IMR-90 (cell line): ENCODE measurements around the gene BCL11A. TPM values are rescaled to one million over a fixed set of nuclear protein-coding genes. Genes with fewer than 3 reads are reported as not detected.

Source experiments
- ATAC-seq: fragments of 200-7000 bp; cut with Tn5 transposase; 2 replicates; pipeline ENCODE4 v1.9.1; 2020; ENCODE audit warnings: low read depth, mild to moderate bottlenecking, moderate library complexity
- BruUV-seq: library from RNA; stranded (reverse); fragments of 400-500 nt; replicated peaks from 2 replicates; lab custom pipeline; 2021; lab: Mats Ljungman, UMichigan
- CTCF ChIA-PET: fragments of 300-600 bp; formaldehyde crosslinking; extraction: SDS; loops from one replicate; lab custom pipeline; 2021; ENCODE audit warnings: antibody characterized with exemption; lab: Yijun Ruan, JAX
- POLR2A ChIA-PET: fragments of 300-600 bp; sonication (Branson Sonifier 250); formaldehyde crosslinking; loops from one replicate; lab custom pipeline; 2022; ENCODE audit warnings: antibody characterized with exemption; ENCODE audit not compliant: unreplicated experiment; lab: Charles Lee
- DNase-seq: peaks from one replicate; pipeline ENCODE4 v3.0.0; 2013
- H2AFZ ChIP-seq: replicated peaks from 2 replicates; pipeline ENCODE3; 2013; ENCODE audit warnings: low read length, mild to moderate bottlenecking; ENCODE audit not compliant: poor library complexity
- H2AK5ac ChIP-seq: 2 replicates; pipeline ENCODE4 v1.6.1; 2013; ENCODE audit warnings: low read depth, low read length, inconsistent platforms
- H2AK9ac ChIP-seq: replicated peaks from 2 replicates; pipeline ENCODE3; 2013; ENCODE audit warnings: mild to moderate bottlenecking, low read depth, low read length, moderate library complexity; ENCODE audit not compliant: poor library complexity
- H2BK120ac ChIP-seq: 2 replicates; pipeline ENCODE4 v1.6.1; 2013; ENCODE audit warnings: low read depth, low read length, inconsistent platforms
- H2BK15ac ChIP-seq: 3 replicates; pipeline ENCODE4 v1.6.1; 2013; ENCODE audit warnings: low read depth, low read length, inconsistent platforms
- H2BK20ac ChIP-seq: 2 replicates; pipeline ENCODE4 v1.6.1; 2013; ENCODE audit warnings: low read depth, mild to moderate bottlenecking, inconsistent platforms, low read length, moderate library complexity
- H2BK5ac ChIP-seq: 2 replicates; pipeline ENCODE4 v1.6.1; 2013; ENCODE audit warnings: mild to moderate bottlenecking, low read depth, low read length, inconsistent platforms; ENCODE audit not compliant: poor library complexity, severe bottlenecking
- H3K14ac ChIP-seq: replicated peaks from 2 replicates; pipeline ENCODE4 v1.6.1; 2013; ENCODE audit warnings: low read depth, low read length, inconsistent platforms
- H3K18ac ChIP-seq: 2 replicates; pipeline ENCODE4 v1.6.1; 2013; ENCODE audit warnings: low read depth, low read length, control low read depth
- H3K23ac ChIP-seq: 2 replicates; pipeline ENCODE4 v1.6.1; 2013; ENCODE audit warnings: low read depth, low read length, inconsistent platforms
- H3K27ac ChIP-seq: 2 replicates; pipeline ENCODE4 v1.5.1; 2013; ENCODE audit warnings: mild to moderate bottlenecking, control low read depth, low read length; ENCODE audit not compliant: insufficient read depth
- H3K27me3 ChIP-seq: 2 replicates; pipeline ENCODE4 v1.6.1; 2013; ENCODE audit warnings: low read length; ENCODE audit not compliant: control insufficient read depth, insufficient read depth
- H3K36me3 ChIP-seq: 2 replicates; pipeline ENCODE4 v1.6.1; 2013; ENCODE audit warnings: low read length, mixed read lengths; ENCODE audit not compliant: control insufficient read depth, insufficient read depth
- H3K4ac ChIP-seq: 2 replicates; pipeline ENCODE4 v1.6.1; 2013; ENCODE audit warnings: low read depth, low read length, inconsistent platforms
- H3K4me1 ChIP-seq: 2 replicates; pipeline ENCODE4 v1.6.1; 2013; ENCODE audit warnings: low read length, mixed read lengths; ENCODE audit not compliant: control insufficient read depth, insufficient read depth
- H3K4me2 ChIP-seq: 2 replicates; pipeline ENCODE4 v1.6.1; 2013; ENCODE audit warnings: low read depth, mild to moderate bottlenecking, control low read depth, low read length, moderate library complexity
- H3K4me3 ChIP-seq: 2 replicates; pipeline ENCODE4 v1.5.1; 2013; ENCODE audit warnings: low read depth, mild to moderate bottlenecking, control low read depth, low read length, moderate library complexity; ENCODE audit not compliant: insufficient read depth
- H3K56ac ChIP-seq: 2 replicates; pipeline ENCODE4 v1.6.1; 2013; ENCODE audit warnings: low read length, inconsistent platforms; ENCODE audit not compliant: insufficient read depth; ENCODE audit errors: extremely low read depth
- H3K79me1 ChIP-seq, 2 experiments: 2 replicates each; pipeline ENCODE4 v1.6.1; 2013; ENCODE audit warnings: low read length in 2 of 2, inconsistent platforms in 1 of 2, low read depth in 1 of 2
- H3K9ac ChIP-seq: 2 replicates; pipeline ENCODE4 v1.6.1; 2013; ENCODE audit warnings: low read depth, low read length, control low read depth
- H3K9me1 ChIP-seq: 2 replicates; pipeline ENCODE4 v1.6.1; 2013; ENCODE audit warnings: low read length, inconsistent platforms; ENCODE audit not compliant: insufficient read depth
- H3K9me3 ChIP-seq: 2 replicates; pipeline ENCODE4 v1.6.1; 2013; ENCODE audit warnings: low read length; ENCODE audit not compliant: control insufficient read depth, insufficient read depth
- H4K20me1 ChIP-seq: 2 replicates; pipeline ENCODE4 v1.6.1; 2013; ENCODE audit warnings: low read length, inconsistent platforms; ENCODE audit not compliant: insufficient read depth
- H4K5ac ChIP-seq: 2 replicates; pipeline ENCODE4 v1.6.1; 2013; ENCODE audit warnings: mild to moderate bottlenecking, low read depth, low read length, control low read depth
- H4K8ac ChIP-seq, 2 experiments: 2 replicates each; pipeline ENCODE4 v1.6.1; 2013; ENCODE audit warnings: low read depth in 2 of 2, low read length in 2 of 2, control low read depth in 1 of 2, inconsistent platforms in 1 of 2
- H4K91ac ChIP-seq: 2 replicates; pipeline ENCODE4 v1.6.1; 2013; ENCODE audit warnings: low read depth, low read length, inconsistent platforms; ENCODE audit not compliant: insufficient read depth
- CEBPB ChIP-seq: IDR thresholded peaks from 2 replicates; pipeline ENCODE4 v1.6.1; 2012; ENCODE audit warnings: low read depth, low read length, improper control_type of control experiment
- CHD1 ChIP-seq: IDR thresholded peaks from 2 replicates; pipeline ENCODE4 v1.6.1; 2012; ENCODE audit warnings: low read depth, low read length, improper control_type of control experiment
- CTCF ChIP-seq: conservative IDR thresholded peaks from 2 replicates; pipeline ENCODE4 v1.5.1; 2012; ENCODE audit warnings: mild to moderate bottlenecking, low read depth, low read length, improper control_type of control experiment
- FOS ChIP-seq: fragments of 150-350 bp; IDR thresholded peaks from 2 replicates; pipeline ENCODE4 v1.6.1; 2016; ENCODE audit warnings: low read depth, low read length
- MAZ ChIP-seq: IDR thresholded peaks from 2 replicates; pipeline ENCODE4 v1.6.1; 2012; ENCODE audit warnings: low read depth, mild to moderate bottlenecking, low read length, improper control_type of control experiment, moderate library complexity, borderline replicate concordance
- NFE2L2 ChIP-seq: fragments of 150-350 bp; IDR thresholded peaks from 2 replicates; pipeline ENCODE4 v1.6.1; 2016; ENCODE audit warnings: low read depth, mild to moderate bottlenecking, low read length
- POLR2A ChIP-seq: IDR thresholded peaks from 2 replicates; pipeline ENCODE4 v1.6.1; 2012; ENCODE audit warnings: mild to moderate bottlenecking, low read depth, low read length
- RAD21 ChIP-seq: IDR thresholded peaks from 2 replicates; pipeline ENCODE4 v1.6.1; 2012; ENCODE audit warnings: low read length, improper control_type of control experiment
- RCOR1 ChIP-seq: IDR thresholded peaks from 2 replicates; pipeline ENCODE4 v1.6.1; 2012; ENCODE audit warnings: mild to moderate bottlenecking, low read length, improper control_type of control experiment; ENCODE audit not compliant: insufficient replicate concordance
- SMC3 ChIP-seq: fragments of 150-350 bp; IDR thresholded peaks from 2 replicates; pipeline ENCODE4 v1.6.1; 2016; ENCODE audit warnings: low read depth, mild to moderate bottlenecking, antibody characterized with exemption, low read length, moderate library complexity
- WGBS, 2 experiments: methylation state at CpG; one replicate each; pipeline versions ENCODE4 v1.1.5 to v1.1.7; 2013; ENCODE audit warnings: missing lambda C conversion rate in 2 of 2; ENCODE audit not compliant: insufficient read length in 1 of 2; ENCODE audit errors: extremely low coverage in 2 of 2; 5-methylcytosine and 5-hydroxymethylcytosine counted together
- dilution Hi-C: fragments of 300-500 bp; cut with HindIII; formaldehyde crosslinking; loops from one replicate; pipeline ENCODE4 v1.14.3; 2018; ENCODE audit warnings: low sequenced_read_pairs; ENCODE audit not compliant: unreplicated experiment
- in situ Hi-C: fragments of 300-500 bp; cut with MboI; formaldehyde crosslinking; loops from 3 replicates; pipeline ENCODE4 v1.14.3; 2019; ENCODE audit warnings: low sequenced_read_pairs, inconsistent platforms, mixed read lengths
- intact Hi-C: fragments of 100-400 bp; cut with micrococcal nuclease; formaldehyde crosslinking; loops from 2 replicates; pipeline ENCODE4 v1.10.0; 2022
- polyA plus RNA-seq, 3 experiments: library from polyadenylated mRNA; depleted of rRNA; stranded (reverse); fragments of >200 nt; gene quantifications; 2 replicates each; pipeline ENCODE4 v1.2.3, GENCODE V29; 2012; ENCODE audit warnings: low replicate concordance in 1 of 3
- total RNA-seq: library from RNA; depleted of rRNA; stranded (reverse); fragments of >200 nt; gene quantifications from 2 replicates; pipeline ENCODE4 v1.2.3, GENCODE V29; 2012
- TF ChIP-seq, protein P1 (sequence below): fragments of 150-350 bp; IDR thresholded peaks from 2 replicates; pipeline ENCODE4 v1.6.1; 2017; ENCODE audit warnings: mild to moderate bottlenecking, antibody characterized with exemption, low read length, low read depth

Gene BCL11A
- total and polyA plus RNA-seq, 2 of the 4 experiments (the other 2 are of a cell fraction): 1.0 to 1.1 TPM

DNA sequence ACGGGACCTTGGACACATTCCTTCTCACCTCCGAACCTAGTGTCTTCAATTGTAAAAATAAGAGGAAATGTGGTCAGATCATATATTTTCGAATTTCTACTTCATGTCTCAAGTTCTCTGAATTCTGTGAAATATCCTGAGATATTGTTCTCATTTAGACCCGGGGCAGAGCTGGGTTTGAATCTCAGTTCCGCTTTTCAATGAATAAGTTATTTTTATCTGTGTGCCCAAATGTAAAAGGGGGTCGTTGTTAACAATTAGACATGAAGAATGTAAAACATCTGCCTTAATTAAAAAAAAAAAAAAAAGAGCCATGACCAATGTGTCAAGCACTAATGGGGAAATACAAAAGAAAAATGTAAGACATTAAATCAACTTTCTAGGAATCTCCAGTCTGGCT is 48.9 kb upstream of the BCL11A start:
- DNase-seq: no peak
- Histone ChIP-seq H2AK9ac (no peak overlapping the region), H3K4me2 (no peak overlapping the region), H3K14ac (no peak overlapping the region), H3K9ac (no peak overlapping the region), H4K91ac (no peak overlapping the region), H2BK20ac (no peak overlapping the region), H3K4me1 (no peaks in the 10 kb centered on the region), H3K4me3 (no peak overlapping the region), H4K8ac (no peak overlapping the region), H3K27ac (no peak overlapping the region), H4K20me1 (no peaks in the 10 kb centered on the region), H3K4ac (no peak overlapping the region), H3K18ac (no peak overlapping the region), H2AK5ac (no peak overlapping the region), H2AFZ (no peak overlapping the region), H2BK15ac (no peak overlapping the region), H3K36me3 (no peaks in the 10 kb centered on the region), H3K56ac (no peak overlapping the region), H2BK120ac (no peak overlapping the region), H3K23ac (no peak overlapping the region), H3K9me3 (no peaks in the 10 kb centered on the region), H3K27me3 (no peaks in the 10 kb centered on the region; the same call in 1 of the 2 replicates), H2BK5ac (no peak overlapping the region), H3K9me1 (no peaks in the 10 kb centered on the region), H4K5ac (no peak overlapping the region), H3K79me1 (no peaks in the 10 kb centered on the region)
- intact Hi-C loops (no loop called here), dilution Hi-C loops (no loop called here), in situ Hi-C loops (no loop called here)
- ChIA-PET CTCF (no interaction called here), POLR2A (no interaction called here)
- TF ChIP-seq CHD1 (no peak), POLR2A (no peak), SMC3 (no peak), CTCF (no peak), NFE2L2 (no peak), RAD21 (no peak), MAZ (no peak), FOS (no peak), CEBPB (no peak), RCOR1 (no peak)
- TF ChIP-seq, protein P1, sequence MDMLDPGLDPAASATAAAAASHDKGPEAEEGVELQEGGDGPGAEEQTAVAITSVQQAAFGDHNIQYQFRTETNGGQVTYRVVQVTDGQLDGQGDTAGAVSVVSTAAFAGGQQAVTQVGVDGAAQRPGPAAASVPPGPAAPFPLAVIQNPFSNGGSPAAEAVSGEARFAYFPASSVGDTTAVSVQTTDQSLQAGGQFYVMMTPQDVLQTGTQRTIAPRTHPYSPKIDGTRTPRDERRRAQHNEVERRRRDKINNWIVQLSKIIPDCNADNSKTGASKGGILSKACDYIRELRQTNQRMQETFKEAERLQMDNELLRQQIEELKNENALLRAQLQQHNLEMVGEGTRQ: no peak
- no TSS peak for BruUV-seq
- WGBS, 2 experiments: no CpG with 5 or more reads among the region's 6 CpGs
- ATAC-seq: no peak
